ENCODE results near the gene ABHD6. TPM values are rescaled to one million over a fixed set of nuclear protein-coding genes. Genes with fewer than 3 reads are reported as not detected.
"Not testable (repeated sequence)": the region's sequence is repeated elsewhere in the genome, so short reads cannot be mapped to it uniquely, and the experiment has no call there.

The ABHD6 gene
- total RNA-seq, 4 donors from 2014 or later: 14.7 to 28.6 (median 18.0) TPM

DNA sequence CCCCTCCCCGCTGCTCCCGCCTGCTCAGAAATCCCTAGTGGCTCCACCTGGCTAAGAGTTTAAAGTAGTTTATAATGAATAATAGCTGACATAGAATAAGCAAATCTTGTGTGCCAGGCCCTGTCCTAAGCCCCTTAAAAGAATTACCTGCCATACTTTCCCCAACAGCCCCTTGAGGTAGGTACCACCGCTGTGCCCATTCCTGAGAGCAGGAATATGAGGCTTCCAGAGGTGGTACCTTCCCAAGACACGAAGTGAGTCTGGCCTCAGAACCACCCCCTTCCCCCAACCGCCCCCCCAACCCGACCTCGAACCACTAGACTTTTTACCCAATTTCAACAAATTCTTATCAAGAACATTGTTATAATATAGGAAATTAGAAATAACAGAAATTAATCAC lies 1.2 kb downstream of the ABHD6 start:
- peak overlapping the region in 1 of 3 donors; percentile 92 for H3K4me3 ChIP-seq (replicated peaks in 1 of 3)
- WGBS, 2 donors: 77 to 82% methylated on average over 7 of the region's 7 CpGs
- no peak for TF ChIP-seq POLR2A (IDR thresholded peaks at IDR 0.05)
- TF ChIP-seq, protein P1, sequence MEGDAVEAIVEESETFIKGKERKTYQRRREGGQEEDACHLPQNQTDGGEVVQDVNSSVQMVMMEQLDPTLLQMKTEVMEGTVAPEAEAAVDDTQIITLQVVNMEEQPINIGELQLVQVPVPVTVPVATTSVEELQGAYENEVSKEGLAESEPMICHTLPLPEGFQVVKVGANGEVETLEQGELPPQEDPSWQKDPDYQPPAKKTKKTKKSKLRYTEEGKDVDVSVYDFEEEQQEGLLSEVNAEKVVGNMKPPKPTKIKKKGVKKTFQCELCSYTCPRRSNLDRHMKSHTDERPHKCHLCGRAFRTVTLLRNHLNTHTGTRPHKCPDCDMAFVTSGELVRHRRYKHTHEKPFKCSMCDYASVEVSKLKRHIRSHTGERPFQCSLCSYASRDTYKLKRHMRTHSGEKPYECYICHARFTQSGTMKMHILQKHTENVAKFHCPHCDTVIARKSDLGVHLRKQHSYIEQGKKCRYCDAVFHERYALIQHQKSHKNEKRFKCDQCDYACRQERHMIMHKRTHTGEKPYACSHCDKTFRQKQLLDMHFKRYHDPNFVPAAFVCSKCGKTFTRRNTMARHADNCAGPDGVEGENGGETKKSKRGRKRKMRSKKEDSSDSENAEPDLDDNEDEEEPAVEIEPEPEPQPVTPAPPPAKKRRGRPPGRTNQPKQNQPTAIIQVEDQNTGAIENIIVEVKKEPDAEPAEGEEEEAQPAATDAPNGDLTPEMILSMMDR (IDR thresholded peaks at IDR 0.05): no peak
- no peak for DNase-seq
- no peaks in the 10 kb centered on the region for H3K36me3 ChIP-seq
- intact Hi-C loops (cut with DNase I): loop anchor here (5.0 kb wide), 1 partner anchor 63 kb away; no protein-coding TSS in a partner anchor
- peaks cover 0 to 18% of the 10 kb centered on the region in 2 donors for H3K4me1 ChIP-seq
- H3K27me3 ChIP-seq: no peaks in the 10 kb centered on the region
- H3K27ac ChIP-seq: no peak overlapping the region
- H3K9me3 ChIP-seq: no peaks in the 10 kb centered on the region

DNA sequence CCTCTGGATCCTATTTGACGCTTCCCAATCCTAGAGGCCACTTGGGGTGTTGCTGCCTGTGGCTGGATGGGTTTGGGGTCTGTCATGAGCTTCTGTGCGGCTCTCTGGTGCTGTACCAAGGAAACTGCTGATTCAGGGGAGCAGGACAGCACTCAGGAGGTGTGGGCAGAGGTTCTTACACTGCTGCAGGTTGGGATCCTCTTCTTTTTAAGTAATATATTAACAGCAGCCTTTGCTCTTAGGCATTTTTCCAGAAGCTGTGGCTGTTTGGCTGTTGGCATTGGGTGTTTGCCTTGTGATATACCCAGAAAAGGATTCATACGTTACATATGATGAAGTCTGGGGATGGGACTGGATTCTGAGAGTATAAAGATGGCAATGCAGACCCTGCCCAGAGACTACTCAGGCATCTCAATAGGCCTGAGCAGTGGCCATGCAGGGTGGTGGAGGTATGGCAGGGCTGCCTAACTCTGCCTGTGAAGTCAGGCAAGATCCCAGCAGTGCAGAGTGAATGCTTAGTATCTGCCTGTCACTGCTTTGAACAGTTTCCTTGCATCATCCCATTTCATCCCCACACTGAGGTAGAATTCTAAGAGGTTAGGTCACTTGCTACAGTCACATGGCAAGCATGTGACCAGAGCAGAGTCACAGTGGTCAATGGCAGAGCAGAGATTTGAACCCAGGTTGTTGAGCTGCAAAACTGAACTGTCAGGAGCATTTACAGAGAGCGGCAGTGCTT lies 3.9 kb downstream of the ABHD6 start:
- Histone ChIP-seq H3K36me3 (no peaks in the 10 kb centered on the region), H3K27me3 (no peaks in the 10 kb centered on the region), H3K4me1 (peaks cover 0 to 38% of the 10 kb centered on the region in 2 donors), H3K9me3 (no peaks in the 10 kb centered on the region), H3K4me3 (replicated peaks in 1 of 3) (no peak overlapping the region), H3K27ac (no peak overlapping the region)
- DNase-seq: no peak
- intact Hi-C loops (cut with DNase I): no loop called here
- TF ChIP-seq, protein P1 (IDR thresholded peaks at IDR 0.05): no peak
- TF ChIP-seq POLR2A (IDR thresholded peaks at IDR 0.05): no peak
- WGBS, 2 donors: 96% methylated on average over 3 to 4 of the region's 4 CpGs

DNA sequence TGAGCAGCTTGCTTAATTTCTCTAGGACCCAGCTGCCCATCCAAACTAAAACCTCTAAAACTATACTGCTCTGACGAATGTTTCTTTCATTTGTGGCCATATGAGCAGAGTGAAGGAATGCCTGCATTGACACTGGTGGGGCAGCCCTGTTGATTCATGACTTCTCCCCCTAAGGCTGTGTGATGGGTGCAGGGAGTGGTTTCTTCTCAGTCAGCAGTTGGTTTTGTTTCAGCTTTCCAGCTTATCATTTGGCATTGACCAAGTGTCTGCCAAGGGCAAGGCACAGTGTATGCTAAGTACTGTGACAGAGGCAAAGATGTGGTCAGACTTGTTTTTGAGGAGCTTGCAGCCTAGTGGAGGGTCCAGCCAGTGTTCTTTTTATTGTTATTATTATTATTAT lies 4.7 kb downstream of the ABHD6 start:
- no peaks in the 10 kb centered on the region for H3K9me3 ChIP-seq
- no peaks in the 10 kb centered on the region for H3K27me3 ChIP-seq
- 100% methylated on average over 1 of the region's 1 CpG for WGBS, 2 donors
- no peak for DNase-seq
- H3K4me1 ChIP-seq: peaks cover 0 to 32% of the 10 kb centered on the region in 2 donors
- H3K36me3 ChIP-seq: no peaks in the 10 kb centered on the region
- intact Hi-C loops (cut with DNase I): no loop called here
- H3K4me3 ChIP-seq (replicated peaks in 1 of 3): no peak overlapping the region
- TF ChIP-seq, protein P1 (IDR thresholded peaks at IDR 0.05): no peak
- TF ChIP-seq POLR2A (IDR thresholded peaks at IDR 0.05): no peak
- no peak overlapping the region for H3K27ac ChIP-seq

DNA sequence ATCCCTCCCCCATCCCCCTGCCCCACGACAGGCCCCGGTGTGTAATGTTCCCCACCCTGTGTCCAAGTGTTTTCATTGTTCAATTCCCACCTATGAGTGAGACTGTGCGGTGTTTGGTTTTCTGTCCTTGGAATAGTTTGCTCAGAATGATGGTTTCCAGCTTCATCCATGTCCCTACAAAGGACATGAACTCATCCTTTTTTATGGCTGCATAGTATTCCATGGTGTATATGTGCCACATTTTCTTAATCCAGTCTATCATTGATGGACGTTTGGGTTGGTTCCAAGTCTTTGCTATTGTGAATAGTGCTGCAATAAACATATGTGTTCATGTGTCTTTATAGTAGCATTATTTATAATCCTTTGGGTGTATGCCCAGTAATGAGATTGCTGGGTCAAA lies 5.3 kb downstream of the ABHD6 start:
- intact Hi-C loops (cut with DNase I); H3K4me3 ChIP-seq (replicated peaks in 1 of 3); H3K27ac ChIP-seq; H3K36me3 ChIP-seq; DNase-seq; H3K27me3 ChIP-seq; H3K9me3 ChIP-seq: not testable (repeated sequence)
- 84 to 86% methylated on average over 4 of the region's 4 CpGs for WGBS, 2 donors
- peaks cover 0 to 32% of the 10 kb centered on the region in 2 donors for H3K4me1 ChIP-seq

DNA sequence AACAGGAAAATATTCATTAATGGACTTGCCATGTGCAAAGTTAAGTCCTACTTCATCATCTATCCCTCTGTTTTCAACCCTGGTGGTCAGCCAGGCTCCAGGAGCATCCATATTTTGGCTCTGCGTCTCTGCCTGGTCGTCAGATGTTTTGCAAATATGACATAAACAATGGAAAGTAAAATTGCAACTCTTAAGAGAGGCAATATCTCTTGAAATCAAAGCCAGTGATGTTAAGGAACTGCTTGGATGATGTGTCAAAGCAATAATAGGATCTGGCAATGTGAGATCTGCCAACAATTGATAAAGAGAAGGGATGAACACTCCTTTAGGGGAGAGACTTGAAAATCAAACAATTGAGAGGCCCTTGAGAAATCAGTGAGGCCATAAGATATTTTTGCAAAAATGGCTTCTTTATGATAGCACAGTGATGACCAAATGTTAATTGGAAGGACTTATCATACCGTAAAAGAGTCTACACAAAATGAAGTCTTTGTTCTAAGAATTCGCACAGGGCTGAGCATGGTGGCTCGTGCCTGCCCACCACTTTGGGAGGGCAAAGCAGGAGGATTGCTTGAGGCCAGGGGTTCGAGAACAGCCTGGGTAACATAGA lies 6.5 kb downstream of the ABHD6 start:
- WGBS, 2 donors: 96% methylated on average over 6 of the region's 6 CpGs
- TF ChIP-seq, protein P1 (IDR thresholded peaks at IDR 0.05): no peak
- no peak for TF ChIP-seq POLR2A (IDR thresholded peaks at IDR 0.05)

More for the DNA sequence above, 6.5 kb downstream of the ABHD6 start:
- no peak for DNase-seq
- Histone ChIP-seq H3K27ac (no peak overlapping the region), H3K9me3 (no peaks in the 10 kb centered on the region), H3K36me3 (no peaks in the 10 kb centered on the region), H3K4me1 (peaks cover 0 to 27% of the 10 kb centered on the region in 2 donors), H3K27me3 (no peaks in the 10 kb centered on the region), H3K4me3 (replicated peaks in 1 of 3) (no peak overlapping the region)
- intact Hi-C loops (cut with DNase I): no loop called here
